ENCODE data around the gene DPF3.

DNA sequence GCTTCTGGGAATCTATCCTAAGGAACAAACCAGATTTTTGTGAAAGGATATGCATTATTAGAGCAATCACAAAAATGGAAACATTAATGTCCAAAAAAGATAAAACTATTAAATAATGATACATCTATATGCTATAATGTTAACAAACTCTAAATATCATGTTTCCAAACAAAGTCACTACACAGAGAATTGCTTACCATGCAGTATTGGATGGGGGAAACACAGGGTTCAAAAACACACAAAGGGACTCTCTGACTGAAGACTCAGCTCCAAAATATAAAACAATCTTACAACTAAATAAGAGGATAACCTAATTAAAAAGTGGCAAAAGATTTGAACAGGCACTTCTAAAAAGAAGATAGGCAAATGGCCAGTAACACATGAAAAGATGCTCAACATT, 304.2 kb downstream of the DPF3 start:
- TF ChIP-seq CTCF (IDR thresholded peaks at IDR 0.05; ENCODE audit: insufficient read depth, low read length, poor library complexity, severe bottlenecking) (no peak), EZH2phosphoT487 (conservative IDR thresholded peaks at IDR 0.05; ENCODE audit: low read length) (no peak)
